Stimulated activated effector memory CD8-positive, alpha-beta T cell treated with anti-CD3 and anti-CD28 coated beads, Interleukin-12 subunit alpha, Interleukin-12 subunit beta, amount 100 ng/mL, for 72 hours (primary cell): ENCODE results near the gene HLA-DOA.
A peak's percentile ranks its signal among the peaks of the same experiment; 100 is the strongest.

Experiments used
- ATAC-seq: fragments of 150-1000 bp; cut with Tn5 transposase; 2 replicates; pipeline ENCODE4 v1.10.0; 2021
- DNase-seq, 2 donors: peaks; one replicate each; pipeline ENCODE4 v3.0.0; 2021 to 2022; ENCODE audit warnings: low spot score in 2 of 2
- H3K27ac Mint-ChIP-seq: one replicate; pipeline ENCODE4 v1.8.0; 2022; ENCODE audit warnings: mild to moderate bottlenecking, mixed read lengths
- H3K36me3 Mint-ChIP-seq: one replicate; pipeline ENCODE4 v1.8.0; 2022; ENCODE audit warnings: mild to moderate bottlenecking, mixed read lengths
- H3K4me1 Mint-ChIP-seq: one replicate; pipeline ENCODE4 v1.8.0; 2022; ENCODE audit warnings: mixed read lengths
- H3K4me3 Mint-ChIP-seq: one replicate; pipeline ENCODE4 v1.8.0; 2022; ENCODE audit warnings: mild to moderate bottlenecking, mixed read lengths
- H3K9me3 Mint-ChIP-seq: one replicate; pipeline ENCODE4 v1.8.0; 2022; ENCODE audit warnings: mixed read lengths

HLA-DOA gene

GRCh38 chr6:32967151-32968091 is 42.0 kb downstream of the HLA-DOA start:
- Mint-ChIP-seq H3K9me3 (no peaks in the 10 kb centered on the region), H3K36me3 (peaks cover 54% of the 10 kb centered on the region), H3K4me1 (peaks cover 55% of the 10 kb centered on the region), H3K4me3 (peak overlapping the region; percentile 100), H3K27ac (peak overlapping the region; percentile 99)
- ATAC-seq (no peak), DNase-seq (peak in 1 of 2 donors; percentile 67)

GRCh38 chr6:32964776-32965175 is 44.6 kb downstream of the HLA-DOA start:
- Mint-ChIP-seq H3K4me1 (peaks cover 65% of the 10 kb centered on the region), H3K9me3 (no peaks in the 10 kb centered on the region), H3K4me3 (no peak overlapping the region), H3K27ac (no peak overlapping the region), H3K36me3 (peaks cover 28% of the 10 kb centered on the region)
- ATAC-seq (no peak), DNase-seq (no peak)

GRCh38 chr6:32963866-32964265 is 45.5 kb downstream of the HLA-DOA start:
- no peaks in the 10 kb centered on the region for H3K9me3 Mint-ChIP-seq
- no peak overlapping the region for H3K27ac Mint-ChIP-seq
- ATAC-seq, result no peak
- H3K36me3 Mint-ChIP-seq, result peaks cover 19% of the 10 kb centered on the region
- no peak for DNase-seq
- H3K4me3 Mint-ChIP-seq, result no peak overlapping the region
- H3K4me1 Mint-ChIP-seq, result peaks cover 68% of the 10 kb centered on the region

GRCh38 chr6:32962213-32962826 is 47.1 kb downstream of the HLA-DOA start:
- peaks cover 64% of the 10 kb centered on the region for H3K4me1 Mint-ChIP-seq
- peaks cover 6% of the 10 kb centered on the region for H3K36me3 Mint-ChIP-seq
- no peak overlapping the region for H3K27ac Mint-ChIP-seq
- ATAC-seq (no peak), DNase-seq (no peak)
- H3K4me3 Mint-ChIP-seq, result no peak overlapping the region
- H3K9me3 Mint-ChIP-seq, result no peaks in the 10 kb centered on the region

GRCh38 chr6:32960563-32960962 is 48.8 kb downstream of the HLA-DOA start:
- no peaks in the 10 kb centered on the region for H3K36me3 Mint-ChIP-seq
- no peak for ATAC-seq
- H3K9me3 Mint-ChIP-seq, result no peaks in the 10 kb centered on the region
- H3K4me3 Mint-ChIP-seq, result no peak overlapping the region
- peaks cover 59% of the 10 kb centered on the region for H3K4me1 Mint-ChIP-seq
- H3K27ac Mint-ChIP-seq, result no peak overlapping the region
- DNase-seq, result no peak

- Mint-ChIP-seq H3K27ac (no peak overlapping the region), H3K9me3 (no peaks in the 10 kb centered on the region), H3K4me1 (peaks cover 59% of the 10 kb centered on the region), H3K4me3 (no peak overlapping the region), H3K36me3 (peaks cover 6% of the 10 kb centered on the region)
- DNase-seq (peak in 1 of 2 donors; percentile 32), ATAC-seq (no peak)
Measured at GRCh38 chr6:32956176-32956575, 53.2 kb downstream of the HLA-DOA start.

GRCh38 chr6:32954986-32955802 is 54.2 kb downstream of the HLA-DOA start:
- Mint-ChIP-seq H3K27ac (peak overlapping the region; percentile 6), H3K4me1 (peaks cover 57% of the 10 kb centered on the region), H3K9me3 (no peaks in the 10 kb centered on the region), H3K4me3 (peak overlapping the region; percentile 47), H3K36me3 (peaks cover 6% of the 10 kb centered on the region)
- peak; percentile 68 for ATAC-seq
- peak in 1 of 2 donors; percentile 61 for DNase-seq

GRCh38 chr6:32954267-32954666 is 55.1 kb downstream of the HLA-DOA start:
- Mint-ChIP-seq H3K9me3 (no peaks in the 10 kb centered on the region), H3K27ac (peak overlapping the region; percentile 89), H3K4me1 (peaks cover 62% of the 10 kb centered on the region), H3K36me3 (peaks cover 6% of the 10 kb centered on the region), H3K4me3 (peak overlapping the region; percentile 47)
- DNase-seq (peak in 1 of 2 donors; percentile 43), ATAC-seq (no peak)
